Endothelial cell of umbilical vein (primary cell): ENCODE results near the gene FOXO6. TPM values are rescaled to one million over a fixed set of nuclear protein-coding genes. Genes with fewer than 3 reads are reported as not detected.

ENCODE experiments used
- BruUV-seq: library from RNA; stranded (reverse); fragments of 400-500 nt; replicated peaks from 2 replicates; lab custom pipeline; 2021; lab: Mats Ljungman, UMichigan
- CTCF ChIA-PET: fragments of 300-600, 350-600 bp; sonication (Branson Sonifier 250); formaldehyde crosslinking; loops from one replicate; lab custom pipeline; 2021; ENCODE audit warnings: antibody characterized with exemption, inconsistent platforms; lab: Charles Lee
- POLR2A ChIA-PET: fragments of 300-600, 350-600 bp; sonication (Branson Sonifier 250); formaldehyde crosslinking; loops from one replicate; lab custom pipeline; 2021; ENCODE audit warnings: antibody characterized with exemption, inconsistent platforms; lab: Charles Lee
- DNase-seq: peaks from one replicate; pipeline ENCODE4 v3.0.0-alpha.2; 2011; ENCODE audit warnings: low read depth, low spot score
- FAIRE-seq: peaks from 2 replicates; lab custom pipeline; 2011; peaks lifted over from hg19 to GRCh38; lab: Jason Lieb, UNC
- H2AFZ ChIP-seq: 2 replicates; pipeline ENCODE4 v1.6.0; 2012; ENCODE audit warnings: low read depth, low read length, control low read depth, inconsistent platforms
- H3K27ac ChIP-seq: 2 replicates; pipeline ENCODE4 v1.5.1; 2011; ENCODE audit warnings: low read depth, mild to moderate bottlenecking, control low read depth, low read length, moderate library complexity; ENCODE audit not compliant: insufficient read depth
- H3K27me3 ChIP-seq, 2 experiments: 2 replicates each; pipeline versions ENCODE4 v1.6.0 to v1.6.1; 2011; ENCODE audit warnings: low read length in 2 of 2, mixed read lengths in 1 of 2; ENCODE audit not compliant: control insufficient read depth in 2 of 2, insufficient read depth in 2 of 2
- H3K36me3 ChIP-seq, 2 experiments: 2 replicates in 1 of 2; 3 replicates in 1 of 2; pipeline ENCODE4 v1.5.1; 2011; ENCODE audit warnings: low read length in 2 of 2, mild to moderate bottlenecking in 1 of 2, moderate library complexity in 1 of 2; ENCODE audit not compliant: control insufficient read depth in 2 of 2, insufficient read depth in 2 of 2; ENCODE audit errors: extremely low read depth in 1 of 2
- H3K4me1 ChIP-seq: 3 replicates; pipeline ENCODE4 v1.5.1; 2011; ENCODE audit warnings: mild to moderate bottlenecking, low read length; ENCODE audit not compliant: control insufficient read depth, insufficient read depth; ENCODE audit errors: extremely low read depth
- H3K4me2 ChIP-seq: 2 replicates; pipeline ENCODE4 v1.6.1; 2011; ENCODE audit warnings: low read length, control low read depth, mixed read lengths; ENCODE audit not compliant: insufficient read depth
- H3K4me3 ChIP-seq, 3 experiments: fragments of 200-600 bp in 1 of 3; sonication (generic), shearing (Covaris generic) in 1 of 3; replicated peaks in 1 of 3; 2 replicates each; pipeline ENCODE4 v1.5.1; 2011 to 2016; ENCODE audit warnings: control low read depth in 3 of 3, low read length in 3 of 3, mild to moderate bottlenecking in 2 of 3, inconsistent platforms in 1 of 3, low read depth in 1 of 3, moderate library complexity in 1 of 3; ENCODE audit not compliant: insufficient read depth in 1 of 3
- H3K79me2 ChIP-seq: 2 replicates; pipeline ENCODE4 v1.6.0; 2012; ENCODE audit warnings: low read length, inconsistent platforms; ENCODE audit not compliant: control insufficient read depth, insufficient read depth
- H3K9ac ChIP-seq: replicated peaks from 2 replicates; pipeline ENCODE3; 2011; ENCODE audit warnings: low read length, control low read depth; ENCODE audit not compliant: insufficient read depth; ENCODE audit errors: extremely low read depth
- H3K9me1 ChIP-seq: replicated peaks from 3 replicates; pipeline ENCODE4 v1.6.0; 2011; ENCODE audit warnings: mild to moderate bottlenecking, low read length; ENCODE audit not compliant: control insufficient read depth, insufficient read depth; ENCODE audit errors: extremely low read depth
- H3K9me3 ChIP-seq: replicated peaks from 2 replicates; pipeline ENCODE4 v1.5.1; 2012; ENCODE audit warnings: low read length, inconsistent platforms; ENCODE audit not compliant: control insufficient read depth, insufficient read depth
- H4K20me1 ChIP-seq: replicated peaks from 2 replicates; pipeline ENCODE3; 2011; ENCODE audit warnings: mild to moderate bottlenecking, low read length; ENCODE audit not compliant: control insufficient read depth, insufficient read depth; ENCODE audit errors: extremely low read depth
- EZH2 ChIP-seq: IDR thresholded peaks from 2 replicates; pipeline ENCODE4 v1.6.1; 2012; ENCODE audit warnings: borderline replicate concordance, low read depth, mild to moderate bottlenecking, moderate library complexity, low read length, inconsistent platforms; ENCODE audit not compliant: severe bottlenecking
- FOS ChIP-seq: IDR thresholded peaks from 2 replicates; pipeline ENCODE4 v1.6.1; 2011; ENCODE audit warnings: mild to moderate bottlenecking, low read length, moderate library complexity, borderline replicate concordance; ENCODE audit not compliant: insufficient read depth
- GATA2 ChIP-seq: IDR thresholded peaks from 2 replicates; pipeline ENCODE4 v1.7.0; 2011; ENCODE audit warnings: low read depth, mild to moderate bottlenecking, moderate library complexity, mixed read lengths, low read length; ENCODE audit not compliant: insufficient read length, insufficient read depth
- JUN ChIP-seq: IDR thresholded peaks from 2 replicates; pipeline ENCODE4 v1.6.1; 2011; ENCODE audit warnings: borderline replicate concordance, low read depth; ENCODE audit not compliant: insufficient read length, insufficient read depth
- MYC ChIP-seq: IDR thresholded peaks from one replicate; pipeline ENCODE4 v1.6.1; 2011; ENCODE audit warnings: mild to moderate bottlenecking, low read depth, low read length
- POLR2A ChIP-seq: IDR thresholded peaks from 2 replicates; pipeline ENCODE4 v1.6.1; 2012; ENCODE audit warnings: low read depth, mild to moderate bottlenecking, control low read depth, low read length
- dilution Hi-C: fragments of 300-500 bp; cut with MboI; formaldehyde crosslinking; loops from one replicate; pipeline ENCODE4 v1.15.0; 2019; ENCODE audit warnings: low sequenced_read_pairs; ENCODE audit not compliant: extremely low pct_ligation_motif_present
- intact Hi-C: fragments of 100-400 bp; cut with micrococcal nuclease; formaldehyde crosslinking; loops from one replicate; pipeline ENCODE4 v1.10.0; 2022
- polyA plus RNA-seq, 4 experiments: library from polyadenylated mRNA; depleted of rRNA in 3 of 4; stranded (reverse) in 3 of 4; unstranded in 1 of 4; fragments of >200 nt; gene quantifications; 2 replicates each; pipeline versions ENCODE4 v1.2.1 to v1.2.3, GENCODE V29; 2011 to 2012; ENCODE audit warnings: missing spikeins in 1 of 4
- total RNA-seq: library from RNA; stranded (reverse); gene quantifications from 2 replicates; pipeline ENCODE4 v1.2.3, GENCODE V29; 2021
- TF ChIP-seq, protein P1 (sequence below): IDR thresholded peaks from 2 replicates; pipeline ENCODE4 v1.6.1; 2011; ENCODE audit not compliant: insufficient read depth, insufficient read length
- TF ChIP-seq, protein P2 (sequence below), 2 donors: IDR thresholded peaks; 1 replicate in 1 of 2; 2 replicates in 1 of 2; pipeline ENCODE4 v1.5.1; 2011; ENCODE audit warnings: low read length in 2 of 2, mild to moderate bottlenecking in 2 of 2, moderate library complexity in 2 of 2, control low read depth in 1 of 2, inconsistent platforms in 1 of 2, low read depth in 1 of 2; ENCODE audit not compliant: insufficient read depth in 1 of 2; ENCODE audit errors: extremely low read depth in 1 of 2

FOXO6 gene
- total and polyA plus RNA-seq, 2 donors (not counting 3 experiments of a cell fraction or from before 2014, with no cell fraction given), result 0.04 to 0.38 TPM

DNA sequence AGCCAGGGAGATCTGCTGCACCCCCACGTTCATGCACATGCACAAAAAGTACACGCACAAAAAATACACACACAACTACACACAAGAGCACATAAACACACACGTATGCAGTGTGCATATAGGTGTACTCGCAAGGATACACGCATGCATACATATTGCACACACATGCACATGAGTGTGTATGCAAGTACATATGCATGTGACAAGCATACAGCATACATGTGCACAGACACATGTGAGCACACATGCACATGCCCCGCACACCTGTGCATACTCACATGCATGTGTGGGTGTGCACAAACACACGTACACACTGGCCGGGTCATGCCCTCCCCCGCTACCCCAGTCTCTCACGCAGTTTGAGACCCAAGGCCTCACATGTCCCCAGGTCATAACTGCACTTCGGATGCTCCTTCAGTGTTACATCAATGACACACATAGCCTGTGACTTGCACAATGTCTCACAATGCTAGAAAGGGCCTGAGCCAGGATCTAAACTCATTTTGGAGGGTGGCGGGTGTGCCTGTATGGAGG, 52.6 kb downstream of the FOXO6 start:
- no TSS peak for BruUV-seq
- Histone ChIP-seq H4K20me1 (no peaks in the 10 kb centered on the region), H3K4me1 (peaks cover 5% of the 10 kb centered on the region), H3K9me1 (no peaks in the 10 kb centered on the region), H3K27ac (no peak overlapping the region), H3K79me2 (no peaks in the 10 kb centered on the region), H3K9me3 (no peaks in the 10 kb centered on the region), H3K9ac (no peak overlapping the region), H3K27me3 (peaks cover 8% of the 10 kb centered on the region in 2 experiments), H2AFZ (no peak overlapping the region), H3K36me3 (no peaks in the 10 kb centered on the region), H3K4me2 (no peak overlapping the region), H3K4me3 (no peak overlapping the region)
- DNase-seq (no peak), FAIRE-seq (no peak)
- ChIA-PET POLR2A (no interaction called here), CTCF (interaction anchor here (1.5 to 6.4 kb wide), 2 partner anchors 82 to 131 kb away, joined by 3 to 114 read pairs; no protein-coding TSS in a partner anchor)
- no peak for TF ChIP-seq EZH2
- TF ChIP-seq, protein P1, sequence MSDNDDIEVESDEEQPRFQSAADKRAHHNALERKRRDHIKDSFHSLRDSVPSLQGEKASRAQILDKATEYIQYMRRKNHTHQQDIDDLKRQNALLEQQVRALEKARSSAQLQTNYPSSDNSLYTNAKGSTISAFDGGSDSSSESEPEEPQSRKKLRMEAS, result peak; percentile 24
- TF ChIP-seq POLR2A, result no peak
- intact Hi-C loops (no loop called here), dilution Hi-C loops (no loop called here)

GRCh38 chr1:41414296-41414695, 53.1 kb downstream of the FOXO6 start:
- CTCF ChIA-PET, result interaction anchor here (1.2 to 6.4 kb wide), 7 partner anchors 14 to 145 kb away, joined by 3 to 114 read pairs (median 4); no protein-coding TSS in a partner anchor
- FAIRE-seq (no peak), DNase-seq (no peak)
- no peaks in the 10 kb centered on the region for H3K79me2 ChIP-seq
- H3K4me1 ChIP-seq, result peaks cover 8% of the 10 kb centered on the region
- H2AFZ ChIP-seq, result no peak overlapping the region
- H3K9me3 ChIP-seq, result no peaks in the 10 kb centered on the region
- no peaks in the 10 kb centered on the region for H4K20me1 ChIP-seq
- no peak overlapping the region for H3K9ac ChIP-seq
- H3K4me2 ChIP-seq, result no peak overlapping the region
- intact Hi-C loops (no loop called here), dilution Hi-C loops (no loop called here)
- H3K4me3 ChIP-seq, result no peak overlapping the region
- no TSS peak for BruUV-seq
- H3K36me3 ChIP-seq, result no peaks in the 10 kb centered on the region
- peaks cover 7 to 8% of the 10 kb centered on the region in 2 experiments for H3K27me3 ChIP-seq
- H3K9me1 ChIP-seq, result no peaks in the 10 kb centered on the region
- TF ChIP-seq MYC (no peak), JUN (no peak), GATA2 (no peak), FOS (no peak)
- TF ChIP-seq, protein P2, sequence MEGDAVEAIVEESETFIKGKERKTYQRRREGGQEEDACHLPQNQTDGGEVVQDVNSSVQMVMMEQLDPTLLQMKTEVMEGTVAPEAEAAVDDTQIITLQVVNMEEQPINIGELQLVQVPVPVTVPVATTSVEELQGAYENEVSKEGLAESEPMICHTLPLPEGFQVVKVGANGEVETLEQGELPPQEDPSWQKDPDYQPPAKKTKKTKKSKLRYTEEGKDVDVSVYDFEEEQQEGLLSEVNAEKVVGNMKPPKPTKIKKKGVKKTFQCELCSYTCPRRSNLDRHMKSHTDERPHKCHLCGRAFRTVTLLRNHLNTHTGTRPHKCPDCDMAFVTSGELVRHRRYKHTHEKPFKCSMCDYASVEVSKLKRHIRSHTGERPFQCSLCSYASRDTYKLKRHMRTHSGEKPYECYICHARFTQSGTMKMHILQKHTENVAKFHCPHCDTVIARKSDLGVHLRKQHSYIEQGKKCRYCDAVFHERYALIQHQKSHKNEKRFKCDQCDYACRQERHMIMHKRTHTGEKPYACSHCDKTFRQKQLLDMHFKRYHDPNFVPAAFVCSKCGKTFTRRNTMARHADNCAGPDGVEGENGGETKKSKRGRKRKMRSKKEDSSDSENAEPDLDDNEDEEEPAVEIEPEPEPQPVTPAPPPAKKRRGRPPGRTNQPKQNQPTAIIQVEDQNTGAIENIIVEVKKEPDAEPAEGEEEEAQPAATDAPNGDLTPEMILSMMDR (IDR thresholded peaks at IDR 0.05; ENCODE audit: extremely low read depth in 1 of 2, insufficient read depth in 1 of 2, low read depth in 1 of 2, low read length in 2 of 2), result no peak
- TF ChIP-seq, protein P1, result no peak
- POLR2A ChIA-PET, result no interaction called here
- H3K27ac ChIP-seq, result no peak overlapping the region
